Amniotic epithelial cell (primary cell): ENCODE measurements around the gene BCAT1.

Source experiments
- DNase-seq: peaks from one replicate; pipeline ENCODE4 v3.0.0-alpha.2; 2010; ENCODE audit warnings: low read depth

BCAT1 gene

GRCh38 chr12:24764712-24765111 lies 184.2 kb downstream of the BCAT1 start:
- no peak for DNase-seq

GRCh38 chr12:24760606-24761378 lies 188.1 kb downstream of the BCAT1 start:
- no peak for DNase-seq

- no peak for DNase-seq
Measured at GRCh38 chr12:24760162-24760561, 188.7 kb downstream of the BCAT1 start.
